Stimulated activated CD4-positive, alpha-beta T cell treated with anti-CD3 and anti-CD28 coated beads, Interleukin-4, amount 100 ng/mL, for 24 hours (primary cell): Measurements from ENCODE around the gene TSPAN1.

Experiments used
- DNase-seq: peaks from one replicate; pipeline ENCODE4 v3.0.0-alpha.2; 2020

Gene TSPAN1

GRCh38 chr1:46188295-46189030, 13.6 kb downstream of the TSPAN1 start:
- no peak for DNase-seq

GRCh38 chr1:46190539-46190938, 15.7 kb downstream of the TSPAN1 start:
- no peak for DNase-seq

- no peak for DNase-seq
Measured at GRCh38 chr1:46191033-46191701, 16.3 kb downstream of the TSPAN1 start.

- DNase-seq: no peak
Measured at GRCh38 chr1:46192171-46192570, 17.3 kb downstream of the TSPAN1 start.

GRCh38 chr1:46193285-46193684, 18.4 kb downstream of the TSPAN1 start:
- DNase-seq: no peak

GRCh38 chr1:46193984-46194570, 19.2 kb downstream of the TSPAN1 start:
- no peak for DNase-seq

- no peak for DNase-seq
Measured at GRCh38 chr1:46194641-46195193, 19.8 kb downstream of the TSPAN1 start.

- no peak for DNase-seq
Measured at GRCh38 chr1:46196609-46197008, 21.7 kb downstream of the TSPAN1 start.

GRCh38 chr1:46197560-46197963, 22.7 kb downstream of the TSPAN1 start:
- no peak for DNase-seq

- DNase-seq: peak; percentile 70
Measured at GRCh38 chr1:46197964-46198811, 23.3 kb downstream of the TSPAN1 start, which contains the start of gene POMGNT1. TSS of gene POMGNT1 (minus strand) at chr1:46198434. CDS start at chr1:46197821, 613 bp downstream.

- DNase-seq: no peak
Measured at GRCh38 chr1:46199233-46199749, 24.4 kb downstream of the TSPAN1 start.

- no peak for DNase-seq
Measured at GRCh38 chr1:46203738-46204405, 29.0 kb downstream of the TSPAN1 start.

- DNase-seq: no peak
Measured at GRCh38 chr1:46204406-46204742, 29.5 kb downstream of the TSPAN1 start.

- no peak for DNase-seq
Measured at GRCh38 chr1:46205141-46205540, 30.3 kb downstream of the TSPAN1 start.

GRCh38 chr1:46205791-46206190, 30.9 kb downstream of the TSPAN1 start:
- no peak for DNase-seq

- DNase-seq: no peak
Measured at GRCh38 chr1:46206399-46206798, 31.5 kb downstream of the TSPAN1 start.

- DNase-seq: no peak
Measured at GRCh38 chr1:46210561-46210960, 35.7 kb downstream of the TSPAN1 start.

GRCh38 chr1:46211051-46211450, 36.2 kb downstream of the TSPAN1 start:
- no peak for DNase-seq

- no peak for DNase-seq
Measured at GRCh38 chr1:46215504-46215903, 40.6 kb downstream of the TSPAN1 start.

GRCh38 chr1:46218443-46218842, 43.6 kb downstream of the TSPAN1 start:
- no peak for DNase-seq

- no peak for DNase-seq
Measured at GRCh38 chr1:46219551-46220520, 44.9 kb downstream of the TSPAN1 start.
